Fibroblast of pulmonary artery (primary cell): ENCODE measurements around the gene NT5C3A.
"Not testable (repeated sequence)": the region's sequence is repeated elsewhere in the genome, so short reads cannot be mapped to it uniquely, and the experiment has no call there.

ENCODE experiments used
- DNase-seq: peaks from one replicate; pipeline ENCODE4 v3.0.0-alpha.2; 2010; ENCODE audit warnings: low read depth
- H3K4me3 ChIP-seq: replicated peaks from 2 replicates; pipeline ENCODE4 v1.5.1; 2011; ENCODE audit warnings: low read depth, mild to moderate bottlenecking, control low read depth, low read length, moderate library complexity
- CTCF ChIP-seq: IDR thresholded peaks from 2 replicates; pipeline ENCODE4 v1.5.1; 2011; ENCODE audit warnings: mild to moderate bottlenecking, control low read depth, low read length, inconsistent platforms; ENCODE audit errors: missing control alignments

Gene NT5C3A

DNA sequence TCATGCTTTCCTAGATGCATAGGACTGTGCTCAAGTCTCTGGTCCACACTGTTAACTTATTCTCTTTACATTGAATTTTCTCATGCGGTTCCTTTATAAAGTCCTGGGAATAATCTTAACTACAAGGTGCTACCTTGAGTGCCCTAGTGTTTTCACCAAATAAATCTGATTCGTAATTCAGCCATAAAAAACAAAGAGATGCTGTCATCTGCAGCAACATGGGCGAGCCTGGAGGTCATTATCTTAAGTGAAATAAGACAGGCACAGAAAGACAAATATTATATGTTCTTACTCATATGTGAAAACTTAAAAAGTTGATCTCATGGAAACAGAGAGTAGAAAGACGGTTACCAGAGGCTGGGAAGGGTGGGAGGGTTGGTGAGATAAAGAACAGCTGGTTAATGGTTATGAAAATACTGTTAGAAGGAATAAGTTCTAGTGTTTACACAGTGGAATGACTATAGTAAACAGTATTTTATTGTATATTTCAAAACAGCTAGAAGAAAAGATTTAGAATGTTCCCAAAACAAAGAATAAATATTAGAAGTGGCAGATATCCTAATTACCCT, 38.3 kb downstream of the NT5C3A start:
- TF ChIP-seq CTCF, result no peak

GRCh38 chr7:33012364-33012763, 50.2 kb downstream of the NT5C3A start:
- no peak for TF ChIP-seq CTCF

More for the DNA sequence above, 38.3 kb downstream of the NT5C3A start:
- peak; percentile 3 for DNase-seq
- H3K4me3 ChIP-seq, result no peak overlapping the region

GRCh38 chr7:33009734-33010133, 52.8 kb downstream of the NT5C3A start:
- H3K4me3 ChIP-seq, result no peak overlapping the region
- no peak for DNase-seq
- no peak for TF ChIP-seq CTCF

More at GRCh38 chr7:33012364-33012763, 50.2 kb downstream of the NT5C3A start:
- H3K4me3 ChIP-seq, result no peak overlapping the region
- no peak for DNase-seq

DNA sequence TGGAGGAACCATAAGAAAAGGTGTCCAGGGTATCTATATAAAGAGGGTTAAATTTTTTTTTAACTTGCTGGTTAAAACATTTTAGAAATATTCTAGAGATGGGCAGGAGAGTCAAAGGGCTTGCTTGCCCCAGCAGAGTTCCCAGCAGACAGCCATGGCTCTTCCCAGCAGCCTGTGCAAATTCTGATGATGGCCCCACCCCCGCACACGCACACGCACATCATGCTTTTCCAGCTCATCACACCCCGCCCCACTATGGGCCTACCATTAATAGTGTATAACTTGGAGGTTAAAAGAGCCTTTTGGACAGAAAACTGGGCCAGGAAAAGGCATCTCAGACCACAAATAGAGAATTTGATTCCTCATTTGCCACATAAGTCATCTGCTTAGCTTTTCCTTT, 56.9 kb downstream of the NT5C3A start:
- H3K4me3 ChIP-seq, DNase-seq: not testable (repeated sequence)

- DNase-seq, H3K4me3 ChIP-seq: not testable (repeated sequence)
These were observed 57.4 kb downstream of the NT5C3A start for GRCh38 chr7:33005193-33005592.

DNA sequence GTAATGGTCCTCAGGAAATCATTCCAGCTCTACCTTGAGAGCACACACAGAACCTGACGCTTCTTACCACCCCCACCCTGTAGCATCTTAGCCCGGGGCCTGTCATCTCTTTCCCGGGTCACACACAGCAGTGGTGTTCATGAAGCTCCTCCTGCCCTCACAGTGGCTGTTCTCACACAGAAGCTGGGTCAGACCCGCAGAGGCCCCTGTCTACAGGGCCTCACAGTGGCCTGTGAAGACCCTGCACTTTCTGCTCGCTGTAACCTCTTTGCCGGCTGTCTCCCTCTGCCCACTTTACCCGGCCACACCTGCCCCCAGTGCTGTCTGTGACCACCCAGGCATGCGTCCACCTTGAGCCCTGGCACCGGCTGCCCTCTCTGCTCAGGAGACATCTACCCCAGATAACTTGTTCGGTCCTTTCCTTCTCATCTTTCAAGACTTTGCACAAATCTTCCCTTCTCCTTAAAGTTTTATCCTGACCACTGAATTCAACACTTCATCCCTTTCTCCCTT, 58.4 kb downstream of the NT5C3A start:
- not testable (repeated sequence) for DNase-seq, H3K4me3 ChIP-seq

GRCh38 chr7:33003111-33003510, 59.5 kb downstream of the NT5C3A start:
- not testable (repeated sequence) for DNase-seq, H3K4me3 ChIP-seq

GRCh38 chr7:32999380-32999779, 63.2 kb downstream of the NT5C3A start:
- not testable (repeated sequence) for H3K4me3 ChIP-seq
- DNase-seq, result peak; percentile 3

- peak; percentile 88 for DNase-seq
These were observed 64.0 kb downstream of the NT5C3A start for GRCh38 chr7:32998361-32999171.

DNA sequence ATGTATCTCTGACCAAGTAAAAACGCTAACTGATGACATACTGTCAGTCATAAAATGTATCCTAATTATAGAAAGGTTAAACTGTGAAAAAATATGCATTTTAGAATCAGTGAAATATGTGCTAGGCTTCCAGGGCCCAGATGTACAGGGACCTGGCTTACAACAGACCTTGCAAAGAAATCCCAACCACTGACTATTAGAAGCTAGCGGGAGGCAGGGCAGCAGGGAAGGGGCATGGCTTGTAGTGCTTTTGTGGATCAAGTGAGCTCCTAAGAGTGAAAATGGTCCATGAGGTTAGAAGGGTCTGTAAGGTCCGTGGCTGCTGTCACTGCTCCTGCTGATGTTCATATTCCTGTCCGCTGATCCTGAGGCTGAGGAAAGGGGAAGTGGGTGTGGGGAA, 64.6 kb downstream of the NT5C3A start:
- not testable (repeated sequence) for H3K4me3 ChIP-seq
- peak; percentile 3 for DNase-seq

More at GRCh38 chr7:32998361-32999171, 64.0 kb downstream of the NT5C3A start:
- H3K4me3 ChIP-seq, result peak overlapping the region; percentile 21

DNA sequence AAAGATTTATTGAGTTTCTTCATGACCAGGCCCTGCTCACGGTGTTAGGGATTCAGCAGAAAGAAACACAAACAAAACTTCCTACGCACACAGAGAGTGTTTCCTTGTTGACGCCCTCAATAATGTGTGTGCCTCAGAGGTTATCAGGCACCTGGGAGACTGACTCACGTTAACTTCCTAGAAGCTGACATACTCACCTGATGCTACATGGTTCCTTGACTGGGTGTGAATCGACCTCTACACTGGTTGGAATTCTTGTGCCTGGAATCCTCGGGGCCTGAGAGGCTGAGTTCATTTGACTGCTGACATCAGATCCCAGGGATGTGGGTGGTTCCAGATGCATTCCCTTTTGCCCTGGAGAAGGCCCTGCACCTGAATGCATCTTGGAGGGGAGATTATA, 69.8 kb downstream of the NT5C3A start:
- not testable (repeated sequence) for H3K4me3 ChIP-seq, DNase-seq

DNA sequence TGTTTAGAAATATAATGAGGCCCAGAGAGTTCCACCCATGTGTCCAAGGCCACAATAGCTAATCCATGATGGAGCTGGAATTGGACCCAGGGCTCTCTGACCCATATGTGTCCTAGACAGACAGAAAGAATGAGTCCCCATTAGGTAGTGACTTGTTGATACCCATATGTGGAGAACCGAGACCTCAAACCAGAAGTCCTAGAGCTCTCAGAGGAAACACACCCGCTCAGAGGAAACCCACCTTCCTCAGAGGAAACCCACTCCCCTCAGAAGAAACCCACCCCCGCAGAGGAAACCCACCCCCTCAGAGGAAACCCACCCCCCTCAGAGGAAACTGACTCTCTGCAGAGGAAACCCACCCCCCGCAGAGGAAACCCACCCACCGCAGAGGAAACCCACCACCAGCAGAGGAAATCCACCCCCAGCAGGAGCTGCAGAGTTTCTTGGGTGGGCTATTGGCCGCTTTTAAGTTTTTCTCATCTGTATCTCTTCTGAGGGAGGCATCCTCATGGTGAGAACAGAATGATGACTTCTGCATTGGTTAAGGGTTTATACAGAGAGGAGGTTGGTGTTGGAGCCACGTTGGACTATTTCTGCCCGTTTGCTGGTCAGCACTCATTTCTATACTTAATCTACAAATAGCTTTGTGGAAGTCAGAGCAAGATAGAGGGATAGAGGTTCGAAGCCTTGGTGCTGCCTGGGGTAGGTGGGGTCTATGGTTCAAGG, 70.4 kb downstream of the NT5C3A start:
- DNase-seq, H3K4me3 ChIP-seq: not testable (repeated sequence)

DNA sequence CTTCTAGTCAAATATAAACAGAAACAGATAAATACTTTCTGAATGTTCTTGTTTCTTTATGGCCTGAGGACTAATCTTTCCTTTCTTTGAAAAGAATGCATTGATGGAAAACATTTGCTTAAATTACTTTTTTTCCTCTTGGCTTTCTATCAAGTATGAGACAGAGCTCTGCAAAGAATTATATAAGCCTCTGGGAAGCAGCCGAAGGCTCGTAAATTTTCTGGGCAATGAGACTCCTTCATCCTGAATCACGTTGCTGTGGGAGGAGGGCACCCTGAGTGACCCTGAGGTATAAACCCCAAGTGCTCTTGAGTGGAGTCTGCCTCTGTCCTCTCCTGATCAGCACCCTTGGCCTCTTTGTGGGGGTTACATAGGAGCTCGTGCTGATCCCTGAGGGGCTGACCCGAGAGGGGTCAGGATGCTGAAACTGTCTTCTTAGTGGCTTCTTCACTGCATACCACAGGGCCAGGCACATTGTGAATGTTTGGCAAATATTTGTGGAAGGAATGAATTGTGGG, 71.4 kb downstream of the NT5C3A start:
- peak; percentile 8 for DNase-seq
- not testable (repeated sequence) for H3K4me3 ChIP-seq

GRCh38 chr7:32988148-32988547, 74.4 kb downstream of the NT5C3A start:
- not testable (repeated sequence) for DNase-seq, H3K4me3 ChIP-seq

DNA sequence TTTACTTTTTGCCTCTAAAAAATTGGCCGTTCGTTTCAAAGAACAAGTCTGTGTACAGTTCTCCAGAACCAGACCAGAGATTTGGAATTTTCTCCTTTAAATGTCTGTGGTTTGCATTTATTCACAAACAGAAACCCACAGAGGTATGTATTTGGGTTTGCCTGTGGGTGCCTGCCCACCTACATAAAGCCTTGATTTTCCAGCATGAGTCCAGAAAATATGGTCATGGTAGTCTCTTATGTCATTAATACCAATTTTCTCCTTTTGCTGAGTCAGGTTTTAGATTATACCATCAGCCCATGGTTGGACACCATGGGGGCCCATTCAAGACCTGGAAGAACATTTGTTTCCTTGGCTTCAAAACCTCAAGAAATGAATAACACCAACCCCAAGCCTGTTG, 82.7 kb downstream of the NT5C3A start:
- H3K4me3 ChIP-seq, DNase-seq: not testable (repeated sequence)
